ENCODE results near the gene G3BP2. TPM values are rescaled to one million over a fixed set of nuclear protein-coding genes. Genes with fewer than 3 reads are reported as not detected.

Gene G3BP2
- total and polyA plus RNA-seq, 9 of the 15 experiments (the other 6 are each of a cell fraction or from before 2014, with no cell fraction given): 25.2 to 222 (median 130) TPM

DNA sequence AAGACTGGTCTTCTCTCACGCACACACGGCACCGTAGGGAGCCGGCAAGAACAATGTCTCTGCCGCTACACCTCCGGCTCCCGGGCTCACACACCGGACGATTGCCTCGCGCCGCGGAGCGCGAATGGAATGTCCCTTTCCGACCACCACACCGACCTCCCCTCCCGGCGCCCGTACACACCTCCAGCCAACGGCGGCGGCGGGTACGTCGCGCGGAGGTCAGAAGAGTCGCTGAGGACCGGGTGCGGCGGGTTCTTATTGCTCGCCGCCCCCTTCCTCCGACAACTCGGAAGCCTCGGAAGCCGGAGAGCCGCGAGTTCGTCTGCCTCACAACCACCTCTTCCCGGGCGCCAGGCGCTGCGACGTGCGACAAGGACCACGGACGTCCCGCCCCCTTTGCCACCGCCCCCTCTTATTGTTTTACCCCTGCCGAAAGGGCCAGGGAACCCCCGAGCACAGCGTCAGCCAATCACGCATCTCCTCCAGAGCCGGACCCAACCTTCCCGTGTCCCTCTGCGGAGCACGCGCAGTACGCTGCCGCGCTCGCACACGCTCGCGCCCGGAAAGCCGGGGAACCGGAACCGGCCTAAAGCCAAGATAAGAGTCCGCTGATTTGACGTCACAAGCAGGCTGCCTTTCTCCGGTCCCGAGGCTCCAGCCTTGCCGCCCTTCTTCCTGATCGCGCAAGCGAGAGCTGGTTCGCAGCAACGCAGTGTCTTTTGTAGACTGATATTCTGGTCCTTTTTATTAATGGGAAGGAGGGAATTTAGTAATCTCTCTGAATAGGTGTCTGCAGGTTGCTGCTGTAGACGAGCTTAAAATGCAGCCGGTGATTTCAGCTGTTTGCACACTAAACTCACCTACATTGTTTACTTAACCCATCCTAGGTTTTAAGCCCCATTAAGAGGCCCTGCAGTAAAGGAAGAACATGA, at the start of gene G3BP2 (continued):
- TF ChIP-seq COPS2 (conservative IDR thresholded peaks at IDR 0.05): no peak
- TF ChIP-seq ZNF668 (CRISPR knock-in tag; IDR thresholded peaks at IDR 0.05): no peak
- TF ChIP-seq MECOM (CRISPR knock-in tag; IDR thresholded peaks at IDR 0.05): 0 out of 2 replicates have a peak, but pooled peaks have one; percentile 14
- TF ChIP-seq, protein P1, sequence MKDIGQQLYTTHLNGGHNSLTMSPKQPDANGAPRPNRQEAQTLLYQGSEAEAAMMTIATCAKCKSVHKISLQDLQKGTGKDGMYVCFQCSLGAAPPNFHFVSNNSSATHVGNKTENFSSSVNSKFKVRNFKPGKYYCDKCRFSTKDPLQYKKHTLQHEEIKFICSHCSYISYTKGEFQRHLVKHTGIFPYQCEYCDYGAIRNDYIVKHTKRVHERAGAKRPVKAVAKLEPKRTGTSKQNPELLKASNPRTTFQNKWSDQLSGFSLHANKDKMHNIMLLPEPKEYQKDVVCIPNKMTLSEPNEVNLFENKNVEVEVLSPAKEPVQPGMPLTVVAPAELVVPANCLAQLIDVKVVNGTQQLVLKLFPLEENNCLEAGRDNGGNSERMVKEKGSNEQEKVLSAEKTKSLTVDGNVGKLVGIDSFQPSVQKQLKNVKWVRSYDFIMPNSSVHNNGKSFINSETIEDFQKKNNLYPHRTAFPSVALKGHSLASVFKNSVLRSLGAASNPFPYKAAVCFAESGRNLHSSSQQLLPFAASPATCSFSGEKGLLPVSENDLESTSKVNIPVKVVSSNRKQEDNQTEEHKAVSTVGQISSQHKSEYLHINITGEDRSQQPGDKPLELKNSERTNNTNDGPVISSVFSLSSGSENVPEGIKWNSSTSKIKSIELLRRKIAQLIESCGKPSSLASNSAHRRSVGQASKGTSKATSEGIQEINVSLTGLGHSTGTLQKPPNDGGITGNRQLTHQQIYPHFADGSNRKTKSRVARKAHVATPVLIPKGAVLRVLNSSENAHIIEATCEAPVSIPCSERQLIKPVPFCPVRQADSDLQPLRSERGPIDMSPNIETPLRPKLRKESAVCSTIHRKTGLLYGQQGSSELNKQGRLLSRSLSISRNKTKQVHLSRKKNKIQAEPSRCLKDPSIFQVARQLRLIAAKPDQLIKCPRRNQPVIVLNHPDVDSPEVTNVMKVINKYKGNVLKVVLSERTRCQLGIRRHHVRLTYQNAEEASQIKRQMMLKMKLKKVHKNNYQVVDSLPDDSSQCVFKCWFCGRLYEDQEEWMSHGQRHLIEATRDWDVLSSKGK (CRISPR knock-in tag; IDR thresholded peaks at IDR 0.05): no peak
- peak; percentile 47; the same call in 1 of the 2 replicates for TF ChIP-seq CTBP1 (IDR thresholded peaks at IDR 0.05; ENCODE audit: borderline replicate concordance)
- TF ChIP-seq NR2F6 (CRISPR knock-in tag; IDR thresholded peaks at IDR 0.05): no peak
- TF ChIP-seq SNRNP70 (optimal IDR thresholded peaks at IDR 0.05; ENCODE audit: low read depth, low read length): no peak
- no peak for TF ChIP-seq ZNF12 (CRISPR knock-in tag; IDR thresholded peaks at IDR 0.05)
- TF ChIP-seq FOSL1 (tag; conservative IDR thresholded peaks at IDR 0.05): no peak
- TF ChIP-seq ZNF717 (CRISPR knock-in tag; IDR thresholded peaks at IDR 0.05): no peak
- TF ChIP-seq, protein P2, sequence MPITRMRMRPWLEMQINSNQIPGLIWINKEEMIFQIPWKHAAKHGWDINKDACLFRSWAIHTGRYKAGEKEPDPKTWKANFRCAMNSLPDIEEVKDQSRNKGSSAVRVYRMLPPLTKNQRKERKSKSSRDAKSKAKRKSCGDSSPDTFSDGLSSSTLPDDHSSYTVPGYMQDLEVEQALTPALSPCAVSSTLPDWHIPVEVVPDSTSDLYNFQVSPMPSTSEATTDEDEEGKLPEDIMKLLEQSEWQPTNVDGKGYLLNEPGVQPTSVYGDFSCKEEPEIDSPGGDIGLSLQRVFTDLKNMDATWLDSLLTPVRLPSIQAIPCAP (CRISPR knock-in tag; IDR thresholded peaks at IDR 0.05; ENCODE audit: borderline replicate concordance): no peak
- no peak for TF ChIP-seq KLF16 (IDR thresholded peaks at IDR 0.05)
- TF ChIP-seq ZKSCAN3 (CRISPR knock-in tag; IDR thresholded peaks at IDR 0.05): no peak
- TF ChIP-seq SP1 (CRISPR knock-in tag; IDR thresholded peaks at IDR 0.05): peak; percentile 79
- TF ChIP-seq, protein P3, sequence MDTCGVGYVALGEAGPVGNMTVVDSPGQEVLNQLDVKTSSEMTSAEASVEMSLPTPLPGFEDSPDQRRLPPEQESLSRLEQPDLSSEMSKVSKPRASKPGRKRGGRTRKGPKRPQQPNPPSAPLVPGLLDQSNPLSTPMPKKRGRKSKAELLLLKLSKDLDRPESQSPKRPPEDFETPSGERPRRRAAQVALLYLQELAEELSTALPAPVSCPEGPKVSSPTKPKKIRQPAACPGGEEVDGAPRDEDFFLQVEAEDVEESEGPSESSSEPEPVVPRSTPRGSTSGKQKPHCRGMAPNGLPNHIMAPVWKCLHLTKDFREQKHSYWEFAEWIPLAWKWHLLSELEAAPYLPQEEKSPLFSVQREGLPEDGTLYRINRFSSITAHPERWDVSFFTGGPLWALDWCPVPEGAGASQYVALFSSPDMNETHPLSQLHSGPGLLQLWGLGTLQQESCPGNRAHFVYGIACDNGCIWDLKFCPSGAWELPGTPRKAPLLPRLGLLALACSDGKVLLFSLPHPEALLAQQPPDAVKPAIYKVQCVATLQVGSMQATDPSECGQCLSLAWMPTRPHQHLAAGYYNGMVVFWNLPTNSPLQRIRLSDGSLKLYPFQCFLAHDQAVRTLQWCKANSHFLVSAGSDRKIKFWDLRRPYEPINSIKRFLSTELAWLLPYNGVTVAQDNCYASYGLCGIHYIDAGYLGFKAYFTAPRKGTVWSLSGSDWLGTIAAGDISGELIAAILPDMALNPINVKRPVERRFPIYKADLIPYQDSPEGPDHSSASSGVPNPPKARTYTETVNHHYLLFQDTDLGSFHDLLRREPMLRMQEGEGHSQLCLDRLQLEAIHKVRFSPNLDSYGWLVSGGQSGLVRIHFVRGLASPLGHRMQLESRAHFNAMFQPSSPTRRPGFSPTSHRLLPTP (IDR thresholded peaks at IDR 0.05; ENCODE audit: borderline replicate concordance, extremely low read depth, insufficient read length): no peak
- TF ChIP-seq, protein P4, sequence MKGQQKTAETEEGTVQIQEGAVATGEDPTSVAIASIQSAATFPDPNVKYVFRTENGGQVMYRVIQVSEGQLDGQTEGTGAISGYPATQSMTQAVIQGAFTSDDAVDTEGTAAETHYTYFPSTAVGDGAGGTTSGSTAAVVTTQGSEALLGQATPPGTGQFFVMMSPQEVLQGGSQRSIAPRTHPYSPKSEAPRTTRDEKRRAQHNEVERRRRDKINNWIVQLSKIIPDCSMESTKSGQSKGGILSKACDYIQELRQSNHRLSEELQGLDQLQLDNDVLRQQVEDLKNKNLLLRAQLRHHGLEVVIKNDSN (CRISPR knock-in tag; IDR thresholded peaks at IDR 0.05): no peak; the same call in 1 of the 2 replicates
- TF ChIP-seq ZNF780A (CRISPR knock-in tag; IDR thresholded peaks at IDR 0.05): no peak
- TF ChIP-seq, protein P5, sequence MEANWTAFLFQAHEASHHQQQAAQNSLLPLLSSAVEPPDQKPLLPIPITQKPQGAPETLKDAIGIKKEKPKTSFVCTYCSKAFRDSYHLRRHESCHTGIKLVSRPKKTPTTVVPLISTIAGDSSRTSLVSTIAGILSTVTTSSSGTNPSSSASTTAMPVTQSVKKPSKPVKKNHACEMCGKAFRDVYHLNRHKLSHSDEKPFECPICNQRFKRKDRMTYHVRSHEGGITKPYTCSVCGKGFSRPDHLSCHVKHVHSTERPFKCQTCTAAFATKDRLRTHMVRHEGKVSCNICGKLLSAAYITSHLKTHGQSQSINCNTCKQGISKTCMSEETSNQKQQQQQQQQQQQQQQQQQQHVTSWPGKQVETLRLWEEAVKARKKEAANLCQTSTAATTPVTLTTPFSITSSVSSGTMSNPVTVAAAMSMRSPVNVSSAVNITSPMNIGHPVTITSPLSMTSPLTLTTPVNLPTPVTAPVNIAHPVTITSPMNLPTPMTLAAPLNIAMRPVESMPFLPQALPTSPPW (CRISPR knock-in tag; IDR thresholded peaks at IDR 0.05): peak; percentile 73

Data from K562 (cell line).